Sigmoid colon (tissue), 4 donors: ENCODE measurements around the gene SLC11A1.

Source experiments
- CTCF ChIP-seq, 4 experiments: fragments of 450-650 bp in 3 of 4; fragments of 200-600 bp in 1 of 4; IDR thresholded peaks; one replicate each; pipeline ENCODE4 v1.5.1; 2016 to 2019; ENCODE audit warnings: antibody characterized with exemption in 4 of 4, mild to moderate bottlenecking in 3 of 4, moderate library complexity in 2 of 4
- POLR2A ChIP-seq, 2 donors: fragments of 450-650 bp; IDR thresholded peaks; one replicate each; pipeline ENCODE4 v1.6.1; 2016; ENCODE audit warnings: antibody characterized with exemption in 2 of 2, mild to moderate bottlenecking in 2 of 2, moderate library complexity in 2 of 2
- POLR2AphosphoS5 ChIP-seq, 4 donors: sonication (generic); formaldehyde crosslinking; IDR thresholded peaks; one replicate each; pipeline ENCODE4 v1.6.1; 2017; ENCODE audit warnings: antibody characterized with exemption in 4 of 4

- TF ChIP-seq CTCF (IDR thresholded peaks at IDR 0.05) (no peak), POLR2AphosphoS5 (IDR thresholded peaks at IDR 0.05) (no peak), POLR2A (IDR thresholded peaks at IDR 0.05) (no peak)
These were observed 54.9 kb downstream of the SLC11A1 start for GRCh38 chr2:218436992-218437391.
